H9 (cell line): ENCODE results near the gene TBL1X. TPM values are rescaled to one million over a fixed set of nuclear protein-coding genes. Genes with fewer than 3 reads are reported as not detected.

Experiments used
- DNase-seq: peaks from one replicate; pipeline ENCODE4 v3.0.0-alpha.2; 2017
- H2AFZ ChIP-seq: one replicate; pipeline ENCODE4 v1.6.1; 2013; ENCODE audit warnings: mild to moderate bottlenecking, low read length, control low read depth, moderate library complexity
- H2AK5ac ChIP-seq: 2 replicates; pipeline ENCODE4 v1.6.1; 2013; ENCODE audit warnings: low read length, control low read depth, mixed read lengths; ENCODE audit not compliant: insufficient read length
- H2BK120ac ChIP-seq: one replicate; pipeline ENCODE4 v1.6.1; 2013; ENCODE audit warnings: low read depth, mild to moderate bottlenecking, low read length, control low read depth, inconsistent platforms; ENCODE audit not compliant: poor library complexity, severe bottlenecking
- H2BK12ac ChIP-seq: 2 replicates; pipeline ENCODE4 v1.6.1; 2013; ENCODE audit warnings: low read length, control low read depth, mixed read lengths, low read depth; ENCODE audit not compliant: insufficient read length
- H2BK15ac ChIP-seq: 2 replicates; pipeline ENCODE4 v1.6.1; 2013; ENCODE audit warnings: low read depth, low read length, control low read depth
- H2BK20ac ChIP-seq: one replicate; pipeline ENCODE4 v1.6.1; 2013; ENCODE audit warnings: low read depth, mild to moderate bottlenecking, low read length, control low read depth, inconsistent platforms; ENCODE audit not compliant: poor library complexity, severe bottlenecking
- H2BK5ac ChIP-seq: 2 replicates; pipeline ENCODE4 v1.6.1; 2013; ENCODE audit warnings: low read length, control low read depth, mixed read lengths; ENCODE audit not compliant: insufficient read length
- H3K14ac ChIP-seq: 2 replicates; pipeline ENCODE4 v1.6.1; 2013; ENCODE audit warnings: low read length, control low read depth; ENCODE audit not compliant: insufficient read depth
- H3K18ac ChIP-seq: 2 replicates; pipeline ENCODE4 v1.6.1; 2013; ENCODE audit warnings: low read depth, mild to moderate bottlenecking, mixed read lengths, low read length, control low read depth; ENCODE audit not compliant: insufficient read length
- H3K23ac ChIP-seq: 2 replicates; pipeline ENCODE4 v1.6.1; 2013; ENCODE audit warnings: low read length, control low read depth, mixed read lengths, low read depth; ENCODE audit not compliant: insufficient read length
- H3K23me2 ChIP-seq: 2 replicates; pipeline ENCODE4 v1.6.1; 2013; ENCODE audit warnings: low read depth, mild to moderate bottlenecking, mixed read lengths, low read length, control low read depth; ENCODE audit not compliant: insufficient read length, poor library complexity, severe bottlenecking
- H3K27ac ChIP-seq: 2 replicates; pipeline ENCODE4 v1.5.1; 2013; ENCODE audit warnings: low read length, control low read depth, mixed read lengths, low read depth; ENCODE audit not compliant: insufficient read length
- H3K27me3 ChIP-seq: 2 replicates; pipeline ENCODE4 v1.6.1; 2013; ENCODE audit warnings: low read length, control low read depth, inconsistent platforms; ENCODE audit not compliant: insufficient read depth
- H3K4ac ChIP-seq: 2 replicates; pipeline ENCODE4 v1.6.1; 2013; ENCODE audit warnings: low read depth, mild to moderate bottlenecking, control low read depth, inconsistent platforms, low read length, moderate library complexity
- H3K4me1 ChIP-seq: 2 replicates; pipeline ENCODE4 v1.6.1; 2013; ENCODE audit warnings: low read length, control low read depth, inconsistent platforms; ENCODE audit not compliant: insufficient read depth
- H3K4me2 ChIP-seq: 2 replicates; pipeline ENCODE4 v1.6.1; 2013; ENCODE audit warnings: low read length, control low read depth, mixed read lengths; ENCODE audit not compliant: insufficient read length, insufficient read depth
- H3K56ac ChIP-seq: 2 replicates; pipeline ENCODE4 v1.6.1; 2013; ENCODE audit warnings: low read depth, mild to moderate bottlenecking, mixed read lengths, low read length, control low read depth; ENCODE audit not compliant: insufficient read length
- H3K79me1 ChIP-seq: 2 replicates; pipeline ENCODE4 v1.6.1; 2013; ENCODE audit warnings: low read depth, mild to moderate bottlenecking, moderate library complexity, low read length, control low read depth, inconsistent platforms; ENCODE audit not compliant: insufficient read depth, poor library complexity, severe bottlenecking
- H3K79me2 ChIP-seq: 2 replicates; pipeline ENCODE4 v1.6.1; 2013; ENCODE audit warnings: low read length, control low read depth, inconsistent platforms; ENCODE audit not compliant: insufficient read depth
- H3K9ac ChIP-seq: 2 replicates; pipeline ENCODE4 v1.6.1; 2013; ENCODE audit warnings: low read length, control low read depth, mixed read lengths; ENCODE audit not compliant: insufficient read length; ENCODE audit errors: extremely low read depth
- H3K9me3 ChIP-seq: one replicate; pipeline ENCODE4 v1.6.1; 2013; ENCODE audit warnings: low read depth, low read length, inconsistent platforms; ENCODE audit not compliant: control insufficient read depth
- H3T11ph ChIP-seq: one replicate; pipeline ENCODE4 v1.6.1; 2013; ENCODE audit warnings: mild to moderate bottlenecking, low read length, control low read depth, inconsistent platforms
- H4K20me1 ChIP-seq: one replicate; pipeline ENCODE4 v1.6.1; 2013; ENCODE audit not compliant: control insufficient read depth, insufficient read length, insufficient read depth
- H4K5ac ChIP-seq: 2 replicates; pipeline ENCODE4 v1.6.1; 2013; ENCODE audit warnings: low read depth, mild to moderate bottlenecking, mixed read lengths, low read length, control low read depth; ENCODE audit not compliant: insufficient read length
- H4K8ac ChIP-seq: replicated peaks from 2 replicates; pipeline ENCODE4 v1.6.1; 2013; ENCODE audit warnings: low read length, control low read depth, mixed read lengths, low read depth; ENCODE audit not compliant: insufficient read length
- H4K91ac ChIP-seq: 2 replicates; pipeline ENCODE4 v1.6.1; 2013; ENCODE audit warnings: low read depth, mild to moderate bottlenecking, moderate library complexity, mixed read lengths, low read length, control low read depth; ENCODE audit not compliant: insufficient read length
- H3K27ac Mint-ChIP-seq, 3 experiments: 2 replicates in 2 of 3; 3 replicates in 1 of 3; pipeline ENCODE4 v1.8.0; 2020 to 2021; ENCODE audit warnings: mixed read lengths in 3 of 3, mild to moderate bottlenecking in 1 of 3, moderate library complexity in 1 of 3
- H3K27me3 Mint-ChIP-seq: 2 replicates; pipeline ENCODE4 v1.8.0; 2021; ENCODE audit warnings: low read depth, mild to moderate bottlenecking, moderate library complexity, mixed read lengths
- H3K36me3 Mint-ChIP-seq, 3 experiments: 2 replicates in 2 of 3; 3 replicates in 1 of 3; pipeline ENCODE4 v1.8.0; 2020 to 2021; ENCODE audit warnings: low read depth in 3 of 3, mixed read lengths in 3 of 3; ENCODE audit not compliant: insufficient read depth in 1 of 3
- H3K4me1 Mint-ChIP-seq, 2 experiments: 2 replicates each; pipeline ENCODE4 v1.8.0; 2020; ENCODE audit warnings: mixed read lengths in 2 of 2
- H3K4me3 Mint-ChIP-seq, 2 experiments: 2 replicates in 1 of 2; 3 replicates in 1 of 2; pipeline ENCODE4 v1.8.0; 2020 to 2021; ENCODE audit warnings: mild to moderate bottlenecking in 2 of 2, mixed read lengths in 2 of 2, moderate library complexity in 1 of 2
- H3K9me3 Mint-ChIP-seq, 2 experiments: 2 replicates in 1 of 2; 3 replicates in 1 of 2; pipeline ENCODE4 v1.8.0; 2020; ENCODE audit warnings: mild to moderate bottlenecking in 2 of 2, mixed read lengths in 2 of 2, moderate library complexity in 1 of 2
- CTCF ChIP-seq: fragments of 200-600 bp; sonication (generic); conservative IDR thresholded peaks from 3 replicates; pipeline ENCODE4 v1.8.0; 2021; ENCODE audit warnings: antibody characterized with exemption, mild to moderate bottlenecking
- WGBS: extraction: QIAGEN DNeasy Blood & Tissue Kit; methylation state at CpG from one replicate; pipeline ENCODE4 v1.1.7; 2013; ENCODE audit warnings: missing lambda C conversion rate, low lambda C conversion rate, mixed read lengths; ENCODE audit not compliant: insufficient read length; ENCODE audit errors: extremely low coverage; 5-methylcytosine and 5-hydroxymethylcytosine counted together
- total RNA-seq: library from RNA; stranded (reverse); gene quantifications from 2 replicates; pipeline ENCODE4 v1.2.1, GENCODE V29; 2021

The TBL1X gene
- total RNA-seq, 1 experiment from 2014 or later: 24.1 TPM

- Histone ChIP-seq H3K79me1 (no peaks in the 10 kb centered on the region), H2BK120ac (no peak overlapping the region), H3K23me2 (no peaks in the 10 kb centered on the region), H4K20me1 (no peaks in the 10 kb centered on the region), H3K27ac (no peak overlapping the region), H3K14ac (no peak overlapping the region), H4K5ac (no peak overlapping the region), H2AK5ac (no peak overlapping the region), H2BK20ac (no peak overlapping the region), H3T11ph (no peak overlapping the region), H3K18ac (no peak overlapping the region), H2BK15ac (no peak overlapping the region), H4K91ac (no peak overlapping the region), H3K4me2 (no peak overlapping the region), H3K79me2 (no peaks in the 10 kb centered on the region), H3K9ac (no peak overlapping the region), H2BK5ac (no peak overlapping the region), H3K9me3 (no peaks in the 10 kb centered on the region), H3K56ac (no peak overlapping the region), H4K8ac (no peak overlapping the region), H3K4me1 (peaks cover 2% of the 10 kb centered on the region; the same call in 1 of the 2 replicates), H3K27me3 (no peaks in the 10 kb centered on the region), H3K4ac (no peak overlapping the region), H2AFZ (no peak overlapping the region), H2BK12ac (no peak overlapping the region), H3K23ac (no peak overlapping the region)
- Mint-ChIP-seq H3K4me1 (peaks cover 14 to 26% of the 10 kb centered on the region in 2 experiments), H3K36me3 (peaks cover 8 to 24% (median 17%) of the 10 kb centered on the region in 3 experiments), H3K9me3 (peaks cover 4 to 56% of the 10 kb centered on the region in 2 experiments), H3K27me3 (no peaks in the 10 kb centered on the region; the same call in 1 of the 2 replicates), H3K27ac (no peak overlapping the region), H3K4me3 (no peak overlapping the region; a peak in 1 of 5 replicates)
- DNase-seq: no peak
- WGBS: no CpG with 5 or more reads among the region's 3 CpGs
- no peak for TF ChIP-seq CTCF
Measured at GRCh38 chrX:9622128-9622527, 157.3 kb downstream of the TBL1X start.
